Endothelial cell of umbilical vein (primary cell): Measurements from ENCODE around the gene ASIC4. TPM values are rescaled to one million over a fixed set of nuclear protein-coding genes. Genes with fewer than 3 reads are reported as not detected.

ENCODE experiments used
- BruUV-seq: library from RNA; stranded (reverse); fragments of 400-500 nt; replicated peaks from 2 replicates; lab custom pipeline; 2021; lab: Mats Ljungman, UMichigan
- CTCF ChIA-PET: fragments of 300-600, 350-600 bp; sonication (Branson Sonifier 250); formaldehyde crosslinking; loops from one replicate; lab custom pipeline; 2021; ENCODE audit warnings: antibody characterized with exemption, inconsistent platforms; lab: Charles Lee
- POLR2A ChIA-PET: fragments of 300-600, 350-600 bp; sonication (Branson Sonifier 250); formaldehyde crosslinking; loops from one replicate; lab custom pipeline; 2021; ENCODE audit warnings: antibody characterized with exemption, inconsistent platforms; lab: Charles Lee
- DNase-seq: peaks from one replicate; pipeline ENCODE4 v3.0.0-alpha.2; 2011; ENCODE audit warnings: low read depth, low spot score
- FAIRE-seq: peaks from 2 replicates; lab custom pipeline; 2011; peaks lifted over from hg19 to GRCh38; lab: Jason Lieb, UNC
- H2AFZ ChIP-seq: 2 replicates; pipeline ENCODE4 v1.6.0; 2012; ENCODE audit warnings: low read depth, low read length, control low read depth, inconsistent platforms
- H3K27ac ChIP-seq: 2 replicates; pipeline ENCODE4 v1.5.1; 2011; ENCODE audit warnings: low read depth, mild to moderate bottlenecking, control low read depth, low read length, moderate library complexity; ENCODE audit not compliant: insufficient read depth
- H3K27me3 ChIP-seq, 2 experiments: 2 replicates each; pipeline versions ENCODE4 v1.6.0 to v1.6.1; 2011; ENCODE audit warnings: low read length in 2 of 2, mixed read lengths in 1 of 2; ENCODE audit not compliant: control insufficient read depth in 2 of 2, insufficient read depth in 2 of 2
- H3K36me3 ChIP-seq, 2 experiments: 2 replicates in 1 of 2; 3 replicates in 1 of 2; pipeline ENCODE4 v1.5.1; 2011; ENCODE audit warnings: low read length in 2 of 2, mild to moderate bottlenecking in 1 of 2, moderate library complexity in 1 of 2; ENCODE audit not compliant: control insufficient read depth in 2 of 2, insufficient read depth in 2 of 2; ENCODE audit errors: extremely low read depth in 1 of 2
- H3K4me1 ChIP-seq: 3 replicates; pipeline ENCODE4 v1.5.1; 2011; ENCODE audit warnings: mild to moderate bottlenecking, low read length; ENCODE audit not compliant: control insufficient read depth, insufficient read depth; ENCODE audit errors: extremely low read depth
- H3K4me2 ChIP-seq: 2 replicates; pipeline ENCODE4 v1.6.1; 2011; ENCODE audit warnings: low read length, control low read depth, mixed read lengths; ENCODE audit not compliant: insufficient read depth
- H3K4me3 ChIP-seq, 3 experiments: fragments of 200-600 bp in 1 of 3; sonication (generic), shearing (Covaris generic) in 1 of 3; replicated peaks in 1 of 3; 2 replicates each; pipeline ENCODE4 v1.5.1; 2011 to 2016; ENCODE audit warnings: control low read depth in 3 of 3, low read length in 3 of 3, mild to moderate bottlenecking in 2 of 3, inconsistent platforms in 1 of 3, low read depth in 1 of 3, moderate library complexity in 1 of 3; ENCODE audit not compliant: insufficient read depth in 1 of 3
- H3K79me2 ChIP-seq: 2 replicates; pipeline ENCODE4 v1.6.0; 2012; ENCODE audit warnings: low read length, inconsistent platforms; ENCODE audit not compliant: control insufficient read depth, insufficient read depth
- H3K9ac ChIP-seq: replicated peaks from 2 replicates; pipeline ENCODE3; 2011; ENCODE audit warnings: low read length, control low read depth; ENCODE audit not compliant: insufficient read depth; ENCODE audit errors: extremely low read depth
- H3K9me1 ChIP-seq: replicated peaks from 3 replicates; pipeline ENCODE4 v1.6.0; 2011; ENCODE audit warnings: mild to moderate bottlenecking, low read length; ENCODE audit not compliant: control insufficient read depth, insufficient read depth; ENCODE audit errors: extremely low read depth
- H3K9me3 ChIP-seq: replicated peaks from 2 replicates; pipeline ENCODE4 v1.5.1; 2012; ENCODE audit warnings: low read length, inconsistent platforms; ENCODE audit not compliant: control insufficient read depth, insufficient read depth
- H4K20me1 ChIP-seq: replicated peaks from 2 replicates; pipeline ENCODE3; 2011; ENCODE audit warnings: mild to moderate bottlenecking, low read length; ENCODE audit not compliant: control insufficient read depth, insufficient read depth; ENCODE audit errors: extremely low read depth
- EZH2 ChIP-seq: IDR thresholded peaks from 2 replicates; pipeline ENCODE4 v1.6.1; 2012; ENCODE audit warnings: borderline replicate concordance, low read depth, mild to moderate bottlenecking, moderate library complexity, low read length, inconsistent platforms; ENCODE audit not compliant: severe bottlenecking
- FOS ChIP-seq: IDR thresholded peaks from 2 replicates; pipeline ENCODE4 v1.6.1; 2011; ENCODE audit warnings: mild to moderate bottlenecking, low read length, moderate library complexity, borderline replicate concordance; ENCODE audit not compliant: insufficient read depth
- GATA2 ChIP-seq: IDR thresholded peaks from 2 replicates; pipeline ENCODE4 v1.7.0; 2011; ENCODE audit warnings: low read depth, mild to moderate bottlenecking, moderate library complexity, mixed read lengths, low read length; ENCODE audit not compliant: insufficient read length, insufficient read depth
- JUN ChIP-seq: IDR thresholded peaks from 2 replicates; pipeline ENCODE4 v1.6.1; 2011; ENCODE audit warnings: borderline replicate concordance, low read depth; ENCODE audit not compliant: insufficient read length, insufficient read depth
- POLR2AphosphoS5 ChIP-seq: IDR thresholded peaks from 2 replicates; pipeline ENCODE4 v1.6.1; 2012; ENCODE audit warnings: low read depth, mild to moderate bottlenecking, control low read depth, low read length, moderate library complexity; ENCODE audit not compliant: insufficient read depth
- dilution Hi-C: fragments of 300-500 bp; cut with MboI; formaldehyde crosslinking; loops from one replicate; pipeline ENCODE4 v1.15.0; 2019; ENCODE audit warnings: low sequenced_read_pairs; ENCODE audit not compliant: extremely low pct_ligation_motif_present
- intact Hi-C: fragments of 100-400 bp; cut with micrococcal nuclease; formaldehyde crosslinking; loops from one replicate; pipeline ENCODE4 v1.10.0; 2022
- polyA plus RNA-seq, 4 experiments: library from polyadenylated mRNA; depleted of rRNA in 3 of 4; stranded (reverse) in 3 of 4; unstranded in 1 of 4; fragments of >200 nt; gene quantifications; 2 replicates each; pipeline versions ENCODE4 v1.2.1 to v1.2.3, GENCODE V29; 2011 to 2012; ENCODE audit warnings: missing spikeins in 1 of 4
- total RNA-seq: library from RNA; stranded (reverse); gene quantifications from 2 replicates; pipeline ENCODE4 v1.2.3, GENCODE V29; 2021
- TF ChIP-seq, protein P1 (sequence below), 2 donors: IDR thresholded peaks; 1 replicate in 1 of 2; 2 replicates in 1 of 2; pipeline ENCODE4 v1.5.1; 2011; ENCODE audit warnings: low read length in 2 of 2, mild to moderate bottlenecking in 2 of 2, moderate library complexity in 2 of 2, control low read depth in 1 of 2, inconsistent platforms in 1 of 2, low read depth in 1 of 2; ENCODE audit not compliant: insufficient read depth in 1 of 2; ENCODE audit errors: extremely low read depth in 1 of 2
- TF ChIP-seq, protein P2 (sequence below): IDR thresholded peaks from 2 replicates; pipeline ENCODE4 v1.6.1; 2011; ENCODE audit not compliant: insufficient read depth, insufficient read length

ASIC4 gene
- total and polyA plus RNA-seq, 2 donors (not counting 3 experiments of a cell fraction or from before 2014, with no cell fraction given), result not detected

DNA sequence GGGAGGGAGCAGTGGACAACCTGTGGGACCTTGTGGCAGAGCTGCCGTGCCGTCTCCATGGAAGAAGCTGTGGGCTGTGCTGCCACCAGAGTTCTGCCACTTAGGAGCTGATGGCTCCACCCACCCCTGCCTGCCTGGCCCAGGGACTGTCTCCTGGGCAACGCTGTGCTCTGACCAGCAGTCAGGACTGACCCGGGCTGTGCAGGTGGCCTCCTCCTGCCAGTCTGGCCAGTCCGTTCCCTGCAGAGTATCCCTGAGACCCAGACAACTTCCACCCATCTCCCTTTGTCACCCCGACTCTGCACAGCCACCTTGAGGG lies 12.8 kb downstream of the ASIC4 start:
- Histone ChIP-seq H3K9me3 (no peaks in the 10 kb centered on the region), H3K4me1 (no peaks in the 10 kb centered on the region), H3K27me3 (peaks cover 61 to 63% of the 10 kb centered on the region in 2 experiments), H3K4me3 (no peak overlapping the region), H3K79me2 (no peaks in the 10 kb centered on the region), H3K9ac (no peak overlapping the region), H3K36me3 (no peaks in the 10 kb centered on the region), H3K9me1 (no peaks in the 10 kb centered on the region), H4K20me1 (no peaks in the 10 kb centered on the region), H3K27ac (no peak overlapping the region), H3K4me2 (no peak overlapping the region), H2AFZ (no peak overlapping the region)
- FAIRE-seq (no peak), DNase-seq (no peak)
- intact Hi-C loops, result no loop called here
- BruUV-seq, result no TSS peak
- ChIA-PET CTCF (interaction anchor here (1.3 to 12.6 kb wide), 9 partner anchors 9 to 497 kb away, joined by 3 to 731 read pairs (median 52); partner anchors contain the start of gene GMPPA), POLR2A (no interaction called here)
- dilution Hi-C loops, result no loop called here
- no peak for TF ChIP-seq FOS
- TF ChIP-seq JUN, result no peak
- TF ChIP-seq POLR2AphosphoS5, result no peak
- no peak for TF ChIP-seq GATA2
- TF ChIP-seq EZH2, result no peak
- TF ChIP-seq, protein P1, sequence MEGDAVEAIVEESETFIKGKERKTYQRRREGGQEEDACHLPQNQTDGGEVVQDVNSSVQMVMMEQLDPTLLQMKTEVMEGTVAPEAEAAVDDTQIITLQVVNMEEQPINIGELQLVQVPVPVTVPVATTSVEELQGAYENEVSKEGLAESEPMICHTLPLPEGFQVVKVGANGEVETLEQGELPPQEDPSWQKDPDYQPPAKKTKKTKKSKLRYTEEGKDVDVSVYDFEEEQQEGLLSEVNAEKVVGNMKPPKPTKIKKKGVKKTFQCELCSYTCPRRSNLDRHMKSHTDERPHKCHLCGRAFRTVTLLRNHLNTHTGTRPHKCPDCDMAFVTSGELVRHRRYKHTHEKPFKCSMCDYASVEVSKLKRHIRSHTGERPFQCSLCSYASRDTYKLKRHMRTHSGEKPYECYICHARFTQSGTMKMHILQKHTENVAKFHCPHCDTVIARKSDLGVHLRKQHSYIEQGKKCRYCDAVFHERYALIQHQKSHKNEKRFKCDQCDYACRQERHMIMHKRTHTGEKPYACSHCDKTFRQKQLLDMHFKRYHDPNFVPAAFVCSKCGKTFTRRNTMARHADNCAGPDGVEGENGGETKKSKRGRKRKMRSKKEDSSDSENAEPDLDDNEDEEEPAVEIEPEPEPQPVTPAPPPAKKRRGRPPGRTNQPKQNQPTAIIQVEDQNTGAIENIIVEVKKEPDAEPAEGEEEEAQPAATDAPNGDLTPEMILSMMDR (IDR thresholded peaks at IDR 0.05; ENCODE audit: extremely low read depth in 1 of 2, insufficient read depth in 1 of 2, low read depth in 1 of 2, low read length in 2 of 2), result no peak
- TF ChIP-seq, protein P2, sequence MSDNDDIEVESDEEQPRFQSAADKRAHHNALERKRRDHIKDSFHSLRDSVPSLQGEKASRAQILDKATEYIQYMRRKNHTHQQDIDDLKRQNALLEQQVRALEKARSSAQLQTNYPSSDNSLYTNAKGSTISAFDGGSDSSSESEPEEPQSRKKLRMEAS, result no peak
